ENCODE measurements around the gene SMARCC2. TPM values are rescaled to one million over a fixed set of nuclear protein-coding genes. Genes with fewer than 3 reads are reported as not detected.
A peak's percentile ranks its signal among the peaks of the same experiment; 100 is the strongest.

Gene SMARCC2
- total RNA-seq: 131 and 136 TPM in 2 replicates

DNA sequence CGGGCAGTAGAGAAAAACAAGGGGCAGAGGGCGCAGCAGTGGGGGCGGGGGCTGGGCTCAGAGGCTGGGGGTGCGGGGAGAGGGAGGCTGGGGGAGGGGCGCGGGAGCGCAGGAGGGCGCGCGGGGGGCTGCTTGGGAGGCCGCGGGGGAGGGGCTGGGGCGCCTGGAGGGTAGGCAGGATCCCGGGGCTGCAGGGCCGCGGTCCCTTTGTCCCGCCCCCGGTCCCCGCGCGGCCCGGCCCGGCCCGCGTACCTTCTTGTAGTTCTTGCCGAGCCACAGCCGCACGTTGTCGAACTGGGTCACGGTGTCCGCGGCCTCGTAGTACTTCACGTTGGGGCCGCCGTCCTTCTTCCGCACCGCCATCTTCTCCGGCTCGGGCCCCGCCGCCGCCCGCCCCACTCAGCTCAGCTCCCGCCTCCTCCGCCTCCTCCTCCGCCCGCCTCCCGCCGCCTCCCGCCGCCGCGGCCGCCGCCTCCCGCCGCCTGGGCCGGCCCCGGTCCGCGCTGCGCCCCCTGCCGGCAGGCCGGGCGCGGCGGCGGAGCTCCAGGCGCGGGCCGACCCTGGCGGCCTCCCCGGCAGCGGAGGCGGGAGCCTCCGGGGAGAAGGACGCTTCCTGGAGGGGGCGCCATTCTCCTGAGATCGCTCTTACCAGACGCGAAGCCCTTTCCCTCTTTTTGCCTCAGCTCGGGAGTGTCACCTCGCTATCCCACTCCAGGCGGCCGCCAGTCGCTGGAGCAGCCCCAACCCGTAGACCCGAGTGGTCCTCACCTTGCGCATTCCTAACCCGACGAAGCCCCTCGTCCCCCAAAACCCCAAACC lies at the start of gene SMARCC2:
TSS of gene SMARCC2 (minus strand) at position 385 of the 819 bp plus-strand sequence. CDS start at position 363, 22 bp downstream.
- no peaks in the 10 kb centered on the region for H3K27me3 Mint-ChIP-seq (ENCODE audit: low read depth)
- H3K36me3 Mint-ChIP-seq (ENCODE audit: low read depth): peaks cover 41% of the 10 kb centered on the region

GRCh38 chr12:56237552-56237951 lies 48.3 kb upstream of the SMARCC2 start:
- Mint-ChIP-seq H3K27ac (no peak overlapping the region), H3K4me1 (ENCODE audit: low read depth) (peaks cover 2% of the 10 kb centered on the region), H3K4me3 (ENCODE audit: low read depth) (no peak overlapping the region), H3K9me3 (no peaks in the 10 kb centered on the region), H3K36me3 (ENCODE audit: low read depth) (peaks cover 24% of the 10 kb centered on the region), H3K27me3 (ENCODE audit: low read depth) (no peaks in the 10 kb centered on the region)
- intact Hi-C loops (cut with micrococcal nuclease): no loop called here
- no peak for DNase-seq (ENCODE audit: low spot score)

More for the DNA sequence above, at the start of gene SMARCC2:
- H3K9me3 Mint-ChIP-seq: no peaks in the 10 kb centered on the region
- peak within 1 kb of the TSS; percentile 98 for H3K27ac Mint-ChIP-seq
- peak; percentile 81 for DNase-seq (ENCODE audit: low spot score)
- H3K4me1 Mint-ChIP-seq (ENCODE audit: low read depth): peaks cover 38% of the 10 kb centered on the region
- peak within 1 kb of the TSS; percentile 98 for H3K4me3 Mint-ChIP-seq (ENCODE audit: low read depth)
- intact Hi-C loops (cut with micrococcal nuclease): loop anchor here (1.0 to 2.0 kb wide), 4 partner anchors 31 to 70 kb away; partner anchors contain the start of gene MYL6

DNA sequence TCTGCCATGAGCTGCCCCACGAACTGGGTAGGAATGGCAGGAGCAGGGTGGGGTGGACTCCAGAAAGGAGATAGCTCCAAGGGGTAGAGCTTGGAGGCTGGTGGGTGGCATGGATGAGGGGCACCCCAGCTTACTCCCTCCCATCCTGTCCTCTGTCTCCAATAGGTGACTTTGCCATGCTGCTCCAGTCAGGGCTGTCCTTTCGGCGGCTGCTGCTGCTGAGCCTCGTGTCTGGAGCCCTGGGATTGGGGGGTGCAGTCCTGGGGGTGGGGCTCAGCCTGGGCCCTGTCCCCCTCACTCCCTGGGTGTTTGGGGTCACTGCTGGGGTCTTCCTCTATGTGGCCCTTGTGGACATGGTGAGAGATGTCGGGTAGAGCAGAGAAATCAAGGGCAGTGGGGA lies 47.7 kb upstream of the SMARCC2 start:
- no peak overlapping the region for H3K27ac Mint-ChIP-seq
- no peaks in the 10 kb centered on the region for H3K9me3 Mint-ChIP-seq
- no peak for DNase-seq (ENCODE audit: low spot score)
- H3K27me3 Mint-ChIP-seq (ENCODE audit: low read depth): no peaks in the 10 kb centered on the region
- no peak overlapping the region for H3K4me3 Mint-ChIP-seq (ENCODE audit: low read depth)
- intact Hi-C loops (cut with micrococcal nuclease): no loop called here
- H3K4me1 Mint-ChIP-seq (ENCODE audit: low read depth): peaks cover under 1% of the 10 kb centered on the region
- peaks cover 18% of the 10 kb centered on the region for H3K36me3 Mint-ChIP-seq (ENCODE audit: low read depth)

DNA sequence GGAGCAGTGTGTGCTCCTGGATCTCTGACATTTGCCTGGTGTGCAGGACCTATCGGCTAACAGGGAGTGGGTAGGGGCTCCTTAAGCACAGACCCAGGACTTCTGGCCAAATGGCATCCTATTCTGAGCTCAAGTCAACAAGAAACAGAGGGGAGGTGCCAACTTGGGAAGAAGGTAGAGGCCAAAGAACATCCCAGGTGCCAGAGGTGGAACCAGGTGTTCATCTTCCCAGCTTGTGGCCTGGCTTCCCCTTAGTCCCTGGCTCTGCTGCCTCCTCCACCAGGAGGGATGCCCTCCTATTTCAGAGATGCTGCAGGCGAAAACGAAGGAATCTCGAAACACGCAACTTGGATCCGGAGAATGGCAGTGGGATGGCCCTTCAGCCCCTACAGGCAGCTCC lies 46.8 kb upstream of the SMARCC2 start:
- Mint-ChIP-seq H3K4me3 (ENCODE audit: low read depth) (no peak overlapping the region), H3K27ac (no peak overlapping the region), H3K36me3 (ENCODE audit: low read depth) (peaks cover 9% of the 10 kb centered on the region), H3K9me3 (no peaks in the 10 kb centered on the region), H3K4me1 (ENCODE audit: low read depth) (no peaks in the 10 kb centered on the region), H3K27me3 (ENCODE audit: low read depth) (no peaks in the 10 kb centered on the region)
- intact Hi-C loops (cut with micrococcal nuclease): no loop called here
- DNase-seq (ENCODE audit: low spot score): no peak

DNA sequence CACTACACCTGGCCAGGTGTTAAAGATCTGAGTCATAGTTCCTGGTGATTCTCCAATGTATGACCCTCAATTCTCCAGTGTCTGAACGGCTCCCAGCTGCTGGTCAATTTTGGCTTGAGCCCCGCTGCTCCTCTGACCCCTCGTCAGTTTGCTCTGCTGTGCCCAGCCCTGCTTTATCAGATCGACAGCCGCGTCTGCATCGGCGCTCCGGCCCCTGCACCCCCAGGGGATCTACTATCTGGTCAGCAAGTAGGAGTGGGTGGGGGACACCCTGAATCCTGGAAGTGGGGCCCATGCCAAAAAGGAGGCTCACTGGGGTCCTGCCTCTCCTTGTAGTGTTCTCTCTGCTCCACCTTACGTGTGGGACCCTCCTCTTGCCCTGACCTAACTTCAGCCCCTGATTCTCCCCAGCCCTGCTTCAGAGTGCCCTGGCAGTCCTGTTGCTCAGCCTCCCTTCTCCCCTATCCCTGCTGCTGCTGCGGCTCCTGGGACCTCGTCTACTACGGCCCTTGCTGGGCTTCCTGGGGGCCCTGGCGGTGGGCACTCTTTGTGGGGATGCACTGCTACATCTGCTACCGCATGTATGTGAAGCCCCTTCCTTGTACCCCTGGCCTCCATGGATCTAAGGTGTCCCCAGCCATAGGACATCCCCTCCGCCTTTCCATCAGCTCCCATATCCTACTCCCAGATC lies 45.6 kb upstream of the SMARCC2 start:
- no peaks in the 10 kb centered on the region for H3K27me3 Mint-ChIP-seq (ENCODE audit: low read depth)
- no peak overlapping the region for H3K4me3 Mint-ChIP-seq (ENCODE audit: low read depth)
- no peak for DNase-seq (ENCODE audit: low spot score)
- H3K9me3 Mint-ChIP-seq: no peaks in the 10 kb centered on the region
- peaks cover 2% of the 10 kb centered on the region for H3K36me3 Mint-ChIP-seq (ENCODE audit: low read depth)
- intact Hi-C loops (cut with micrococcal nuclease): no loop called here
- H3K27ac Mint-ChIP-seq: no peak overlapping the region
- H3K4me1 Mint-ChIP-seq (ENCODE audit: low read depth): no peaks in the 10 kb centered on the region

GRCh38 chr12:56231184-56231582 lies 41.9 kb upstream of the SMARCC2 start:
- intact Hi-C loops (cut with micrococcal nuclease): no loop called here

DNA sequence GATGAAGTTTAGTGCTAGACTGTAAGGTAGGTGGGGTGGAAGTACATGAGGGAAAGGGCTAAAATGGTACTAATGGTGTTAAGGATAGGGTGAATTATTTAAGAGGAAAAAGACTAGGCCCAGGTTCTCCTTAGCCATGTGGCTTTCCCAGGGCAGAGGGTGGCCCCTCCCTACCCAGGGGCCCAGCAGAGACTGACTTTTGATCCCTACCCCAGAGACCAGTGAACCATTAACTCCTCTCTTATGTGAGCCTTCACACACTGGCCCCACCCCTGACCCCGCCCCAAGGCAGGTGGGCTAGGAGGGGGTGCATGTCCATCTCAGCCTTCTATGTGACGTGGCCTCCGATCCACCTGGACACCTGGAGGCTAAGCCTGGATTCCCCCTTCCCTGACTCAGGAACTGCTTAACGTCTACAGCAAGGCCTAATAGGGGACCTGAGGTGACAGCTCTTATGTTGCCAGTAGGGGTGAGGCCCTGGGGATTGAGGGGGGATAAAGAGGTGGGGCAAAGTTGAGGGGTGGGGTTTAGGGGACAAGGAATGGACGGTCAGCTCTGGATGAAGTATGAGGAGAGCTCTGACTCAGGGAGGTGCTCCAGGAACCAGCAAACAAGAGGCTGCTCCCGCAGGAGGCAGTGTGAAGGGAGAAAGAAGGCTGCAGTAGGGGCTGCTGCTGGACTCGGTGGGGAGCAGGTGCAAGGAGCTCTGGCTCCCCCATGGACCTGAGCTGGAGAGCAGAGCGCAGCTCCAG lies 41.3 kb upstream of the SMARCC2 start:
- Mint-ChIP-seq H3K27me3 (ENCODE audit: low read depth) (no peaks in the 10 kb centered on the region), H3K9me3 (no peaks in the 10 kb centered on the region), H3K4me1 (ENCODE audit: low read depth) (peaks cover 6% of the 10 kb centered on the region), H3K4me3 (ENCODE audit: low read depth) (no peak overlapping the region), H3K27ac (no peak overlapping the region), H3K36me3 (ENCODE audit: low read depth) (peaks cover 13% of the 10 kb centered on the region)
- DNase-seq (ENCODE audit: low spot score): no peak
- intact Hi-C loops (cut with micrococcal nuclease): no loop called here

More at GRCh38 chr12:56231184-56231582, 41.9 kb upstream of the SMARCC2 start:
- peaks cover 4% of the 10 kb centered on the region for H3K4me1 Mint-ChIP-seq (ENCODE audit: low read depth)
- DNase-seq (ENCODE audit: low spot score): no peak
- peaks cover 7% of the 10 kb centered on the region for H3K36me3 Mint-ChIP-seq (ENCODE audit: low read depth)
- no peaks in the 10 kb centered on the region for H3K27me3 Mint-ChIP-seq (ENCODE audit: low read depth)
- H3K27ac Mint-ChIP-seq: no peak overlapping the region
- H3K4me3 Mint-ChIP-seq (ENCODE audit: low read depth): no peak overlapping the region
- H3K9me3 Mint-ChIP-seq: no peaks in the 10 kb centered on the region

- Mint-ChIP-seq H3K27ac (no peak within 1 kb of the TSS), H3K4me3 (ENCODE audit: low read depth) (no peak within 1 kb of the TSS), H3K27me3 (ENCODE audit: low read depth) (no peaks in the 10 kb centered on the region), H3K9me3 (no peaks in the 10 kb centered on the region), H3K4me1 (ENCODE audit: low read depth) (peaks cover 12% of the 10 kb centered on the region), H3K36me3 (ENCODE audit: low read depth) (peaks cover 19% of the 10 kb centered on the region)
- no peak for DNase-seq (ENCODE audit: low spot score)
- intact Hi-C loops (cut with micrococcal nuclease): no loop called here
Measured at GRCh38 chr12:56229916-56230431, 40.7 kb upstream of the SMARCC2 start, which contains the start of gene SLC39A5. Gene SLC39A5 (plus strand): TSS chr12:56230051. CDS start chr12:56231275, 1,224 bp downstream.

DNA sequence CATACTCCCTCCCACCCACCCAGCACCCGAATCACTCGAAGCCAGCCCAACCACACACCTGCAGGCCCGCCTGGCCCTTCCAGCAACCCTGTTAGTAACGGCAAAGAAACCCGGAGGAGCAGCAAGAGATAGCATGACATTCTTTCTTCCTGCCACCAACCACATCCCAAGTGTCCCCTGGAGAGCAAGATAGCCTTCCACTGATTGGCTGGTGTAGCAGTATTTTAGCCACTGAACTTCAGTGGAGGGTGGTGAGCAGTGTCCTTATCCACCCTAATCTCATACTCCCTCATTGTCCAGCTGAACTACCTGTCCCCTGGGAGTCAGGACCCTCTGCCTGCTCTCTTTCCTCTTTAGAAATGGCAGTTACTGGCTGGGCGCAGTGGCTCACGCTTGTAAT lies 39.8 kb upstream of the SMARCC2 start:
- Mint-ChIP-seq H3K9me3 (no peaks in the 10 kb centered on the region), H3K4me1 (ENCODE audit: low read depth) (peaks cover 18% of the 10 kb centered on the region), H3K4me3 (ENCODE audit: low read depth) (no peak overlapping the region), H3K27ac (no peak overlapping the region), H3K27me3 (ENCODE audit: low read depth) (no peaks in the 10 kb centered on the region), H3K36me3 (ENCODE audit: low read depth) (peaks cover 22% of the 10 kb centered on the region)
- intact Hi-C loops (cut with micrococcal nuclease): no loop called here
- DNase-seq (ENCODE audit: low spot score): no peak

GRCh38 chr12:56224954-56225353 lies 35.7 kb upstream of the SMARCC2 start:
- Mint-ChIP-seq H3K4me3 (ENCODE audit: low read depth) (peak overlapping the region; percentile 99), H3K9me3 (no peaks in the 10 kb centered on the region), H3K36me3 (ENCODE audit: low read depth) (peaks cover 22% of the 10 kb centered on the region), H3K27ac (peak overlapping the region; percentile 73), H3K4me1 (ENCODE audit: low read depth) (peaks cover 41% of the 10 kb centered on the region), H3K27me3 (ENCODE audit: low read depth) (no peaks in the 10 kb centered on the region)
- no peak for DNase-seq (ENCODE audit: low spot score)
- intact Hi-C loops (cut with micrococcal nuclease): loop anchor here (1.0 to 5.0 kb wide), 5 partner anchors 32 to 107 kb away; partner anchors contain the start of genes COQ10A, MYL6B, PAN2 and ZC3H10

- no peaks in the 10 kb centered on the region for H3K9me3 Mint-ChIP-seq
- H3K4me3 Mint-ChIP-seq (ENCODE audit: low read depth): peak within 1 kb of the TSS; percentile 99
- peaks cover 22% of the 10 kb centered on the region for H3K36me3 Mint-ChIP-seq (ENCODE audit: low read depth)
- H3K27me3 Mint-ChIP-seq (ENCODE audit: low read depth): no peaks in the 10 kb centered on the region
- DNase-seq (ENCODE audit: low spot score): peak; percentile 94
- peaks cover 41% of the 10 kb centered on the region for H3K4me1 Mint-ChIP-seq (ENCODE audit: low read depth)
- intact Hi-C loops (cut with micrococcal nuclease): loop anchor here (1.0 to 5.0 kb wide), 5 partner anchors 31 to 108 kb away; partner anchors contain the start of genes COQ10A, MYL6B, PAN2 and ZC3H10
- peak within 1 kb of the TSS; percentile 76 for H3K27ac Mint-ChIP-seq
Measured at GRCh38 chr12:56224102-56224701, 34.9 kb upstream of the SMARCC2 start, which contains the start of gene NABP2. Gene NABP2 (plus strand): TSS chr12:56224342. CDS start chr12:56224857, 515 bp downstream.
